ENCODE measurements around the gene NDRG2. TPM values are rescaled to one million over a fixed set of nuclear protein-coding genes. Genes with fewer than 3 reads are reported as not detected.
A peak's percentile ranks its signal among the peaks of the same experiment; 100 is the strongest.
"Not testable (repeated sequence)": the region's sequence is repeated elsewhere in the genome, so short reads cannot be mapped to it uniquely, and the experiment has no call there.

NDRG2 gene
- total RNA-seq, 1 donor from 2014 or later, result 237 TPM

GRCh38 chr14:21055432-21056117 is 30.7 kb upstream of the NDRG2 start:
- peak; percentile 81 for DNase-seq (ENCODE audit: low spot score)

GRCh38 chr14:21054768-21055145 is 29.9 kb upstream of the NDRG2 start:
- no peak for DNase-seq (ENCODE audit: low spot score)

- DNase-seq (ENCODE audit: low spot score), result peak; percentile 84
Observed at GRCh38 chr14:21054123-21054767, 29.4 kb upstream of the NDRG2 start.

GRCh38 chr14:21053184-21054122 is 28.6 kb upstream of the NDRG2 start:
- DNase-seq (ENCODE audit: low spot score), result no peak

- DNase-seq (ENCODE audit: low spot score), result no peak
Observed at GRCh38 chr14:21050597-21050996, 25.7 kb upstream of the NDRG2 start.

GRCh38 chr14:21049271-21049673 is 24.4 kb upstream of the NDRG2 start:
- DNase-seq (ENCODE audit: low spot score), result no peak

GRCh38 chr14:21048638-21049037 is 23.8 kb upstream of the NDRG2 start:
- DNase-seq (ENCODE audit: low spot score), result no peak

GRCh38 chr14:21047378-21047781 is 22.5 kb upstream of the NDRG2 start:
- DNase-seq (ENCODE audit: low spot score), result no peak

- DNase-seq (ENCODE audit: low spot score), result no peak
Observed at GRCh38 chr14:21043974-21044618, 19.2 kb upstream of the NDRG2 start.

- DNase-seq (ENCODE audit: low spot score), result no peak
Observed at GRCh38 chr14:21043387-21043973, 18.6 kb upstream of the NDRG2 start.

GRCh38 chr14:21042918-21043317 is 18.1 kb upstream of the NDRG2 start:
- no peak for DNase-seq (ENCODE audit: low spot score)

- peak; percentile 81 for DNase-seq (ENCODE audit: low spot score)
Observed at GRCh38 chr14:21041676-21042433, 17.0 kb upstream of the NDRG2 start, which contains the start of gene RNASE7. Gene RNASE7, plus strand, starts transcription at chr14:21042362. Its CDS starts 631 bp downstream, at chr14:21042993.

- DNase-seq (ENCODE audit: low spot score), result not testable (repeated sequence)
Observed at GRCh38 chr14:21040941-21041340, 16.1 kb upstream of the NDRG2 start.

GRCh38 chr14:21040370-21040925 is 15.6 kb upstream of the NDRG2 start:
- DNase-seq (ENCODE audit: low spot score), result no peak

GRCh38 chr14:21039585-21040369 is 14.9 kb upstream of the NDRG2 start:
- peak; percentile 60 for DNase-seq (ENCODE audit: low spot score)

GRCh38 chr14:21038441-21039422 is 13.9 kb upstream of the NDRG2 start:
- peak; percentile 85 for DNase-seq (ENCODE audit: low spot score)

- no peak for DNase-seq (ENCODE audit: low spot score)
Observed at GRCh38 chr14:21037156-21037555, 12.3 kb upstream of the NDRG2 start.

- no peak for DNase-seq (ENCODE audit: low spot score)
Observed at GRCh38 chr14:21036751-21037150, 11.9 kb upstream of the NDRG2 start.
